H9 (cell line): ENCODE results near the gene TMCC2. TPM values are rescaled to one million over a fixed set of nuclear protein-coding genes. Genes with fewer than 3 reads are reported as not detected.

Experiments used
- DNase-seq: peaks from one replicate; pipeline ENCODE4 v3.0.0-alpha.2; 2017
- H2AFZ ChIP-seq: one replicate; pipeline ENCODE4 v1.6.1; 2013; ENCODE audit warnings: mild to moderate bottlenecking, low read length, control low read depth, moderate library complexity
- H2AK5ac ChIP-seq: 2 replicates; pipeline ENCODE4 v1.6.1; 2013; ENCODE audit warnings: low read length, control low read depth, mixed read lengths; ENCODE audit not compliant: insufficient read length
- H2BK120ac ChIP-seq: one replicate; pipeline ENCODE4 v1.6.1; 2013; ENCODE audit warnings: low read depth, mild to moderate bottlenecking, low read length, control low read depth, inconsistent platforms; ENCODE audit not compliant: poor library complexity, severe bottlenecking
- H2BK12ac ChIP-seq: 2 replicates; pipeline ENCODE4 v1.6.1; 2013; ENCODE audit warnings: low read length, control low read depth, mixed read lengths, low read depth; ENCODE audit not compliant: insufficient read length
- H2BK15ac ChIP-seq: 2 replicates; pipeline ENCODE4 v1.6.1; 2013; ENCODE audit warnings: low read depth, low read length, control low read depth
- H2BK20ac ChIP-seq: one replicate; pipeline ENCODE4 v1.6.1; 2013; ENCODE audit warnings: low read depth, mild to moderate bottlenecking, low read length, control low read depth, inconsistent platforms; ENCODE audit not compliant: poor library complexity, severe bottlenecking
- H2BK5ac ChIP-seq: 2 replicates; pipeline ENCODE4 v1.6.1; 2013; ENCODE audit warnings: low read length, control low read depth, mixed read lengths; ENCODE audit not compliant: insufficient read length
- H3K14ac ChIP-seq: 2 replicates; pipeline ENCODE4 v1.6.1; 2013; ENCODE audit warnings: low read length, control low read depth; ENCODE audit not compliant: insufficient read depth
- H3K18ac ChIP-seq: 2 replicates; pipeline ENCODE4 v1.6.1; 2013; ENCODE audit warnings: low read depth, mild to moderate bottlenecking, mixed read lengths, low read length, control low read depth; ENCODE audit not compliant: insufficient read length
- H3K23ac ChIP-seq: 2 replicates; pipeline ENCODE4 v1.6.1; 2013; ENCODE audit warnings: low read length, control low read depth, mixed read lengths, low read depth; ENCODE audit not compliant: insufficient read length
- H3K23me2 ChIP-seq: 2 replicates; pipeline ENCODE4 v1.6.1; 2013; ENCODE audit warnings: low read depth, mild to moderate bottlenecking, mixed read lengths, low read length, control low read depth; ENCODE audit not compliant: insufficient read length, poor library complexity, severe bottlenecking
- H3K27ac ChIP-seq: 2 replicates; pipeline ENCODE4 v1.5.1; 2013; ENCODE audit warnings: low read length, control low read depth, mixed read lengths, low read depth; ENCODE audit not compliant: insufficient read length
- H3K27me3 ChIP-seq: 2 replicates; pipeline ENCODE4 v1.6.1; 2013; ENCODE audit warnings: low read length, control low read depth, inconsistent platforms; ENCODE audit not compliant: insufficient read depth
- H3K4ac ChIP-seq: 2 replicates; pipeline ENCODE4 v1.6.1; 2013; ENCODE audit warnings: low read depth, mild to moderate bottlenecking, control low read depth, inconsistent platforms, low read length, moderate library complexity
- H3K4me1 ChIP-seq: 2 replicates; pipeline ENCODE4 v1.6.1; 2013; ENCODE audit warnings: low read length, control low read depth, inconsistent platforms; ENCODE audit not compliant: insufficient read depth
- H3K4me2 ChIP-seq: 2 replicates; pipeline ENCODE4 v1.6.1; 2013; ENCODE audit warnings: low read length, control low read depth, mixed read lengths; ENCODE audit not compliant: insufficient read length, insufficient read depth
- H3K56ac ChIP-seq: 2 replicates; pipeline ENCODE4 v1.6.1; 2013; ENCODE audit warnings: low read depth, mild to moderate bottlenecking, mixed read lengths, low read length, control low read depth; ENCODE audit not compliant: insufficient read length
- H3K79me1 ChIP-seq: 2 replicates; pipeline ENCODE4 v1.6.1; 2013; ENCODE audit warnings: low read depth, mild to moderate bottlenecking, moderate library complexity, low read length, control low read depth, inconsistent platforms; ENCODE audit not compliant: insufficient read depth, poor library complexity, severe bottlenecking
- H3K79me2 ChIP-seq: 2 replicates; pipeline ENCODE4 v1.6.1; 2013; ENCODE audit warnings: low read length, control low read depth, inconsistent platforms; ENCODE audit not compliant: insufficient read depth
- H3K9ac ChIP-seq: 2 replicates; pipeline ENCODE4 v1.6.1; 2013; ENCODE audit warnings: low read length, control low read depth, mixed read lengths; ENCODE audit not compliant: insufficient read length; ENCODE audit errors: extremely low read depth
- H3K9me3 ChIP-seq: one replicate; pipeline ENCODE4 v1.6.1; 2013; ENCODE audit warnings: low read depth, low read length, inconsistent platforms; ENCODE audit not compliant: control insufficient read depth
- H3T11ph ChIP-seq: one replicate; pipeline ENCODE4 v1.6.1; 2013; ENCODE audit warnings: mild to moderate bottlenecking, low read length, control low read depth, inconsistent platforms
- H4K20me1 ChIP-seq: one replicate; pipeline ENCODE4 v1.6.1; 2013; ENCODE audit not compliant: control insufficient read depth, insufficient read length, insufficient read depth
- H4K5ac ChIP-seq: 2 replicates; pipeline ENCODE4 v1.6.1; 2013; ENCODE audit warnings: low read depth, mild to moderate bottlenecking, mixed read lengths, low read length, control low read depth; ENCODE audit not compliant: insufficient read length
- H4K8ac ChIP-seq: replicated peaks from 2 replicates; pipeline ENCODE4 v1.6.1; 2013; ENCODE audit warnings: low read length, control low read depth, mixed read lengths, low read depth; ENCODE audit not compliant: insufficient read length
- H4K91ac ChIP-seq: 2 replicates; pipeline ENCODE4 v1.6.1; 2013; ENCODE audit warnings: low read depth, mild to moderate bottlenecking, moderate library complexity, mixed read lengths, low read length, control low read depth; ENCODE audit not compliant: insufficient read length
- H3K27ac Mint-ChIP-seq, 3 experiments: 2 replicates in 2 of 3; 3 replicates in 1 of 3; pipeline ENCODE4 v1.8.0; 2020 to 2021; ENCODE audit warnings: mixed read lengths in 3 of 3, mild to moderate bottlenecking in 1 of 3, moderate library complexity in 1 of 3
- H3K27me3 Mint-ChIP-seq: 2 replicates; pipeline ENCODE4 v1.8.0; 2021; ENCODE audit warnings: low read depth, mild to moderate bottlenecking, moderate library complexity, mixed read lengths
- H3K36me3 Mint-ChIP-seq, 3 experiments: 2 replicates in 2 of 3; 3 replicates in 1 of 3; pipeline ENCODE4 v1.8.0; 2020 to 2021; ENCODE audit warnings: low read depth in 3 of 3, mixed read lengths in 3 of 3; ENCODE audit not compliant: insufficient read depth in 1 of 3
- H3K4me1 Mint-ChIP-seq, 2 experiments: 2 replicates each; pipeline ENCODE4 v1.8.0; 2020; ENCODE audit warnings: mixed read lengths in 2 of 2
- H3K4me3 Mint-ChIP-seq, 2 experiments: 2 replicates in 1 of 2; 3 replicates in 1 of 2; pipeline ENCODE4 v1.8.0; 2020 to 2021; ENCODE audit warnings: mild to moderate bottlenecking in 2 of 2, mixed read lengths in 2 of 2, moderate library complexity in 1 of 2
- H3K9me3 Mint-ChIP-seq, 2 experiments: 2 replicates in 1 of 2; 3 replicates in 1 of 2; pipeline ENCODE4 v1.8.0; 2020; ENCODE audit warnings: mild to moderate bottlenecking in 2 of 2, mixed read lengths in 2 of 2, moderate library complexity in 1 of 2
- WGBS: extraction: QIAGEN DNeasy Blood & Tissue Kit; methylation state at CpG from one replicate; pipeline ENCODE4 v1.1.7; 2013; ENCODE audit warnings: missing lambda C conversion rate, low lambda C conversion rate, mixed read lengths; ENCODE audit not compliant: insufficient read length; ENCODE audit errors: extremely low coverage; 5-methylcytosine and 5-hydroxymethylcytosine counted together
- total RNA-seq: library from RNA; stranded (reverse); gene quantifications from 2 replicates; pipeline ENCODE4 v1.2.1, GENCODE V29; 2021
- TF ChIP-seq, protein P1 (sequence below): fragments of 200-600 bp; sonication (generic); conservative IDR thresholded peaks from 3 replicates; pipeline ENCODE4 v1.8.0; 2021; ENCODE audit warnings: antibody characterized with exemption, mild to moderate bottlenecking

The TMCC2 gene
- total RNA-seq, 1 experiment from 2014 or later, result 11.7 TPM

DNA sequence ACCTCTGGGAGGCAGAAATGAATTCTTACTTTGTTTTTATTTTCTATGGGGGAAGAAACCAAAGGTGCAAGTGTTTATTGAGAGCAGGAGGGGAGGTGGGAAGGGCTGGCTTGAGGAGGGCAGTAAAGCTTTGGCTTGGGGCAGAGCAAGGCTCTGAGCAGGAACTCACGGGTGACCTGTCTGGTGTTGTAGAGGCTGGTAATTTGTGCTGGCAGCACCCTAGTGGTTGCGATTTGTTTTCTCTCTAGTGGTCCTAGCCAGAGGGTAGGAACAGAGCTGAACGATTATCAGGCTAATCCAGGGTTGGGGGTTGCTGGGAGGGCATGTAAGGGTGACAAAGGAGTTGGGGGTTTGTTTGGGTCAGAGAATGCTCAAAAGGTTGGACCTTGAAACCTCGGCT, 16.6 kb downstream of the TMCC2 start:
- no peak overlapping the region for H4K8ac ChIP-seq
- no peak overlapping the region for H3K18ac ChIP-seq
- no peak overlapping the region for H2BK20ac ChIP-seq
- H3K4me1 ChIP-seq, result no peaks in the 10 kb centered on the region
- H3K79me2 ChIP-seq, result no peaks in the 10 kb centered on the region
- no peaks in the 10 kb centered on the region for H3K9me3 ChIP-seq
- no peak overlapping the region for H2BK12ac ChIP-seq
- H2AK5ac ChIP-seq, result no peak overlapping the region
- H2BK120ac ChIP-seq, result no peak overlapping the region
- DNase-seq, result no peak
- WGBS, result no CpG with 5 or more reads among the region's 4 CpGs
- Mint-ChIP-seq H3K27me3 (no peaks in the 10 kb centered on the region; the same call in 1 of the 2 replicates), H3K36me3 (peaks cover 0 to 9% (median 8%) of the 10 kb centered on the region in 3 experiments; a peak in 3 of 7 replicates), H3K9me3 (no peaks in the 10 kb centered on the region), H3K4me3 (no peak overlapping the region), H3K27ac (no peak overlapping the region), H3K4me1 (peaks cover 10 to 19% of the 10 kb centered on the region in 2 experiments)
- H3K27ac ChIP-seq, result no peak overlapping the region
- H4K91ac ChIP-seq, result no peak overlapping the region
- H3K23ac ChIP-seq, result no peak overlapping the region
- no peak overlapping the region for H3T11ph ChIP-seq
- H3K4ac ChIP-seq, result no peak overlapping the region
- H3K23me2 ChIP-seq, result no peaks in the 10 kb centered on the region
- H2BK5ac ChIP-seq, result no peak overlapping the region
- no peak overlapping the region for H3K56ac ChIP-seq
- H3K14ac ChIP-seq, result no peak overlapping the region
- no peak overlapping the region for H2AFZ ChIP-seq
- no peak overlapping the region for H2BK15ac ChIP-seq
- no peaks in the 10 kb centered on the region for H3K27me3 ChIP-seq
- H3K79me1 ChIP-seq, result no peaks in the 10 kb centered on the region
- H3K9ac ChIP-seq, result no peak overlapping the region
- TF ChIP-seq, protein P1, sequence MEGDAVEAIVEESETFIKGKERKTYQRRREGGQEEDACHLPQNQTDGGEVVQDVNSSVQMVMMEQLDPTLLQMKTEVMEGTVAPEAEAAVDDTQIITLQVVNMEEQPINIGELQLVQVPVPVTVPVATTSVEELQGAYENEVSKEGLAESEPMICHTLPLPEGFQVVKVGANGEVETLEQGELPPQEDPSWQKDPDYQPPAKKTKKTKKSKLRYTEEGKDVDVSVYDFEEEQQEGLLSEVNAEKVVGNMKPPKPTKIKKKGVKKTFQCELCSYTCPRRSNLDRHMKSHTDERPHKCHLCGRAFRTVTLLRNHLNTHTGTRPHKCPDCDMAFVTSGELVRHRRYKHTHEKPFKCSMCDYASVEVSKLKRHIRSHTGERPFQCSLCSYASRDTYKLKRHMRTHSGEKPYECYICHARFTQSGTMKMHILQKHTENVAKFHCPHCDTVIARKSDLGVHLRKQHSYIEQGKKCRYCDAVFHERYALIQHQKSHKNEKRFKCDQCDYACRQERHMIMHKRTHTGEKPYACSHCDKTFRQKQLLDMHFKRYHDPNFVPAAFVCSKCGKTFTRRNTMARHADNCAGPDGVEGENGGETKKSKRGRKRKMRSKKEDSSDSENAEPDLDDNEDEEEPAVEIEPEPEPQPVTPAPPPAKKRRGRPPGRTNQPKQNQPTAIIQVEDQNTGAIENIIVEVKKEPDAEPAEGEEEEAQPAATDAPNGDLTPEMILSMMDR, result no peak
- no peaks in the 10 kb centered on the region for H4K20me1 ChIP-seq
- no peak overlapping the region for H3K4me2 ChIP-seq
- no peak overlapping the region for H4K5ac ChIP-seq
